Measurements from ENCODE around the gene CMIP.

Gene CMIP

GRCh38 chr16:81669473-81670350 lies 225.1 kb downstream of the CMIP start:
- Mint-ChIP-seq H3K9me3 (no peaks in the 10 kb centered on the region), H3K36me3 (peaks cover 18% of the 10 kb centered on the region), H3K4me3 (no peak overlapping the region), H3K4me1 (no peaks in the 10 kb centered on the region), H3K27ac (no peak overlapping the region), H3K27me3 (no peaks in the 10 kb centered on the region)
- CTCF ChIA-PET = no interaction called here
- DNase-seq = no peak

DNA sequence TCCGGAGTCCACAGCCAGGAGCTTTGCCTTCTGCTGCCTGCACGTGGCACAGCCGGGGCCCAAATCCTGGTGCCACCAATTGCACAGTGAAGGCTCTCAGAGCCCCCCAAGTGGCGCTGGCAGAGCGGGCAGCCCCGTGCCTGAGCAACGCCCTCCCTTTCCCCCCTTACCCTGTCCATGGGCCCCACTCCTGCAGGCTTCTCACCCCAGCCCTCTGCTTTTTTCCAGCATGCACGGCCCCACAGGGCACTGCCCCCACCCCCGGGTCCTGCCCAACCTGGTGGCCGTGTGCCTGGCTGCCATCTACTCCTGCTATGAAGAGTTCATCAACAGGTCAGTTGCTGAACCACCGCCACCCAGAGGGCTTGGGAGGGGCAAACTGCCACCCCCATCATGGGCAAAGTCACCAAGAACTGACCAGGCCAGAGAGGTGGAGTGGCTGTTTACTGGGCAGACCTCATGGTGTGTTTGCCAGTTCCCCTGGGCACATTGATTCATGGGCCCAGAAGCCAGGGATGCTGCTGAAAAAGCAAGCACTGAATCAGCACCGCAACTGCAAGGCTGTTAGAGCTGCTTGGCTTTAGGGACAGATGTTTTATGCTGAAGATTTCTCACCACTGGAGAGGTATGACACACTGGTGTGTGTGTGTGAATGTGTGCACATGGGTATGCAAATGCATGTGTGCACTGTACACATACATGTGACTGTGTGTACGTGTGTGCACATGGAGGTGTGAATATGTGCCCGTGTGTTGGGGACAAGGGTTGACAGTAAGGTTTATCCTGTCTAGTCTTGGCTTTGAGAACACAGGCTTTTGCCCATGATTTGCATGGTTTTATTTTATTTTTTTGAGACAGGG lies 227.4 kb downstream of the CMIP start:
- Mint-ChIP-seq H3K4me3 (no peak overlapping the region), H3K36me3 (peaks cover 13% of the 10 kb centered on the region), H3K4me1 (no peaks in the 10 kb centered on the region), H3K27ac (no peak overlapping the region), H3K9me3 (no peaks in the 10 kb centered on the region), H3K27me3 (no peaks in the 10 kb centered on the region)
- CTCF ChIA-PET = no interaction called here
- DNase-seq = no peak

GRCh38 chr16:81673432-81673831 lies 228.8 kb downstream of the CMIP start:
- H3K4me3 Mint-ChIP-seq = no peak overlapping the region
- no peak overlapping the region for H3K27ac Mint-ChIP-seq
- no peaks in the 10 kb centered on the region for H3K27me3 Mint-ChIP-seq
- CTCF ChIA-PET = no interaction called here
- H3K4me1 Mint-ChIP-seq = no peaks in the 10 kb centered on the region
- no peak for DNase-seq
- H3K9me3 Mint-ChIP-seq = no peaks in the 10 kb centered on the region
- peaks cover 13% of the 10 kb centered on the region for H3K36me3 Mint-ChIP-seq

GRCh38 chr16:81675662-81676061 lies 231.1 kb downstream of the CMIP start:
- H3K4me3 Mint-ChIP-seq = no peak overlapping the region
- no peaks in the 10 kb centered on the region for H3K4me1 Mint-ChIP-seq
- H3K9me3 Mint-ChIP-seq = no peaks in the 10 kb centered on the region
- CTCF ChIA-PET = no interaction called here
- peaks cover 16% of the 10 kb centered on the region for H3K36me3 Mint-ChIP-seq
- H3K27me3 Mint-ChIP-seq = no peaks in the 10 kb centered on the region
- H3K27ac Mint-ChIP-seq = no peak overlapping the region
- no peak for DNase-seq

DNA sequence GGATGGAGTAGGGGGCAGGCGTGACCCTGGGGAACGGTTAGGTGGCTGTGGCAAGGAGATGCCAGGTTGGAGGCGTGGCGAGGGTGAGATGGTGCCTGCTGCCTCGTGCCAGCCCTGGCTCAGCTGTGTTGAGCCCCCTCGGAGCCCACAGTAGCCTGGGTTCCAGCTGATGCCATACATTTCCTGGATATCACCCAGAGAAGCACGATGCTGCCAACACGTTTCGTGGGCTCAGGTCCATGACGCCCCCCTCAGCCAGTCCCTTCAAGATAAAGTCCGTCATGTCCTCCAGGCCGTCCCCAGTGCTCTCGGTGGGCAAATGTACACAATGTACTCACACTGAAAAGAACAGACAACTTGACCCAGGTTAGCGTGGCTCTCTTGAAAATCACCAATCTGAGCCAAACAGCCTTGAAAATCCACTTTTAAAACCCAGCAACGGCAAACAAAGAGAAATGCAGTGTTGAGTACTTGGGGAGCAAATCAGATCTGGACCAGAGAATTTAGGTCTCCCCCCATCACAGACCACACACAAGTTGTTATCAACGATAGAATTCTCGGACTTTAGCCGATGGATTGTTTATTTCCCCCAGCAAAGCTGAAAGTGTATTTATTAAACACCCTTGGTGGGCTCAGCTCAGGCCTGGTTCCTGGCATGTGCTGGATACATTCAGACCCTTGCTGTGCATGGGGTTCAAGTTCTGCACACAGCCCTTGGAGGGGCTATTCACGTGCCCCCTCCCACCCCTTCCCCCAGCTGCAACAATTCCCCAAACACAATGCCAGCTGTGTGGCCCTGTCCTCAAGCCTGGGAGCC lies 231.7 kb downstream of the CMIP start:
- CTCF ChIA-PET = no interaction called here
- Mint-ChIP-seq H3K36me3 (peaks cover 15% of the 10 kb centered on the region), H3K4me3 (no peak overlapping the region), H3K9me3 (no peaks in the 10 kb centered on the region), H3K27me3 (no peaks in the 10 kb centered on the region), H3K4me1 (no peaks in the 10 kb centered on the region), H3K27ac (no peak overlapping the region)
- no peak for DNase-seq

GRCh38 chr16:81676883-81677737 lies 232.5 kb downstream of the CMIP start:
- no peak for DNase-seq
- H3K27ac Mint-ChIP-seq = no peak overlapping the region
- CTCF ChIA-PET = no interaction called here

DNA sequence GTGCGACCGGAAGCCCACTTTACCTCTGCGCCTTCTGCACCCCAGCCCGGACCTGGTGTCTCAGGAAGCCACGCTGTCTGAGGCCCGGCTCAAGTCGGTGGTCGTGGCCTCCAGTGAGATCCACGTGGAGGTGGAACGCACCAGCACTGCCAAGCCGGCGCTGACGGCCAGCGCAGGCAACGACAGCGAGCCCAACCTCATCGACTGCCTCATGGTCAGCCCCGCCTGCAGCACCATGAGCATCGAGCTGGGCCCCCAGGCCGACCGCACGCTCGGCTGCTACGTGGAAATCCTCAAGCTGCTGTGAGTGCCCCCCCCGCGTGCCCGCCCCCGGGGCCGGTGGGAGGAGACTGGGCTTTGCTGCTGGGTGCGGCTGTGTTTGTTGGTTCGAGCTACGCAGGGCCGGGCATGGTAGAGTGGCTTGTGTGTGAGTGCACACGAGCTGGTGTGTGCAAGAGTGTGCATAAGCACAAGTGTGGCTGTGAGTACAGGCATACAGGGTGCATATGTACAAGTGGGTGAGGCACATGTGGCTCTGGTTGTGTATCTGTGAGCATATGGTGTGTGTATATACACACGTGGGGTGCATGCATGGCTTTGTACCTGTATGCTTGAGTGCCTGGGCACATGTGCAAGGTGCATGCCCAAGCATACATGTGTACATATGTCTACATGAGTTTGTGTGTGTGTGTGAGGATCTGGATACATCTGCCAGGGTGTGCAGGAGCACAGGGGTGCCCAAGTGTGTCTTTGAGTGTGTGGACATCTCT lies 233.9 kb downstream of the CMIP start:
- Mint-ChIP-seq H3K4me1 (no peaks in the 10 kb centered on the region), H3K4me3 (no peak overlapping the region), H3K36me3 (peaks cover 11% of the 10 kb centered on the region), H3K27me3 (no peaks in the 10 kb centered on the region), H3K27ac (no peak overlapping the region), H3K9me3 (no peaks in the 10 kb centered on the region)
- CTCF ChIA-PET = no interaction called here
- no peak for DNase-seq

More at GRCh38 chr16:81676883-81677737, 232.5 kb downstream of the CMIP start:
- H3K9me3 Mint-ChIP-seq = no peaks in the 10 kb centered on the region
- H3K36me3 Mint-ChIP-seq = peaks cover 14% of the 10 kb centered on the region
- no peaks in the 10 kb centered on the region for H3K4me1 Mint-ChIP-seq
- no peaks in the 10 kb centered on the region for H3K27me3 Mint-ChIP-seq
- no peak overlapping the region for H3K4me3 Mint-ChIP-seq

DNA sequence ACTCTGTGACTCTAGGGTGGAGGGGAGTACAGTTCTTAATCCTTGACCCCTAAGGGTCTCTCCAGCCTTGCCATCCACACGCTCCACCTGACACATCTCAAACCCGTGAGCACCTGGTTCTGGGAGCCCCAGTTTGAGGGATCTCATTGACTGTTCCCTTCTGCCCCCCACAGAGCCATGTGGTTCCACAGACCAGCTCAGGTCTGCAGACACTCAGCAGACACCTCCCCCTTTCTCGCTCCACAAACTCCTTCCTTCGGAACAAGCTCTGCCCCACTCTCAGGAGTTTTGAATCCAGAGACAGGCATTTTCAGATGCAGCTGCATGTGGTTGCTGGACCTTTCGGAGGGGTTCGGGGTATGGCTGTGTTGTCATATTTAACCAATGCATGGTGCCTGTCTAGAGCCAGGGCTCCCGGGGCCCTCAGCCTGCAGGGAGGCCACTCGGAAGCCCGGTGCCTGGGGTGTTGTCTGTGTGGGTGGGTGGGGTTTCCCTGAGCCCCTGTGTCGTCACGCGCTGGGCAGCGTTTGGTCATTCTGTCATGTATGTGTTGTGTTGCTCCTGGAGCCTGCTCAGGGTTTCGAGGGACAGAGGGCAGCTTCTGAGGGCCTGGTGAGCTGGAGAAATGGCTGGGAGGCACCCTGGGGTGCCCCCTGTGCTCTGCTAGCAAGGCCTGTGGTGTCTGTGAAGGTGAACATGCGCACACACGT lies 235.3 kb downstream of the CMIP start:
- CTCF ChIA-PET = interaction anchor here (1.4 kb wide), 1 partner anchor 17 kb away, joined by 7 read pairs; no protein-coding TSS in a partner anchor

GRCh38 chr16:81680444-81681275 lies 236.1 kb downstream of the CMIP start:
- CTCF ChIA-PET = interaction anchor here (1.4 kb wide), 1 partner anchor 17 kb away, joined by 7 read pairs; no protein-coding TSS in a partner anchor
- no peaks in the 10 kb centered on the region for H3K4me1 Mint-ChIP-seq
- no peaks in the 10 kb centered on the region for H3K27me3 Mint-ChIP-seq
- H3K27ac Mint-ChIP-seq = no peak overlapping the region
- peaks cover 11% of the 10 kb centered on the region for H3K36me3 Mint-ChIP-seq
- no peak overlapping the region for H3K4me3 Mint-ChIP-seq
- DNase-seq = no peak
- H3K9me3 Mint-ChIP-seq = no peaks in the 10 kb centered on the region

More for the DNA sequence above, 235.3 kb downstream of the CMIP start:
- Mint-ChIP-seq H3K36me3 (peaks cover 11% of the 10 kb centered on the region), H3K27ac (no peak overlapping the region), H3K9me3 (no peaks in the 10 kb centered on the region), H3K27me3 (no peaks in the 10 kb centered on the region), H3K4me3 (no peak overlapping the region), H3K4me1 (no peaks in the 10 kb centered on the region)
- DNase-seq = no peak

DNA sequence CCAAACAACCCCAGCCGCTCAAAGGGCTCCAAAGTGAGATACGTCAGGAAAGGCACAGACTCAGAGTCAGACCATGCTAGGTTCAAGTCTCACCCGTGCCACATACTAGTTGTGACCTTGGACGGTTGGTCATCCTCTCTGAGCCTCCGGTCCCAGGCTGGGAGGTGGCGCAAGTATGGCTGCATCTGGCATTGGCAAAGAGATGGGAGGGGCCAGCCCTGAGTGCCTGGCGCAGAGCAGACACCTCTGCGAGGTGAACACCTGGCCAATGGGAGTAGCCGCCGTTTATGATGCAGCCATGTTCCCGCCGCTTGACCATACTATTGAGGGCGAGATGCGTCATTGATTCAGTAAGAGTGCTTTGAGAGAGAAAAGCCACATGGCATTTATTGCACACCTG lies 236.7 kb downstream of the CMIP start:
- Mint-ChIP-seq H3K4me3 (no peak overlapping the region), H3K4me1 (no peaks in the 10 kb centered on the region), H3K9me3 (no peaks in the 10 kb centered on the region), H3K27ac (no peak overlapping the region), H3K27me3 (no peaks in the 10 kb centered on the region), H3K36me3 (peaks cover 11% of the 10 kb centered on the region)
- no peak for DNase-seq
- CTCF ChIA-PET = no interaction called here

GRCh38 chr16:81684242-81684837 lies 239.7 kb downstream of the CMIP start:
- no peak overlapping the region for H3K27ac Mint-ChIP-seq
- peaks cover 4% of the 10 kb centered on the region for H3K36me3 Mint-ChIP-seq
- CTCF ChIA-PET = interaction anchor here (1.0 kb wide), 1 partner anchor 53 kb away, joined by 3 read pairs; no protein-coding TSS in a partner anchor
- no peak overlapping the region for H3K4me3 Mint-ChIP-seq
- no peaks in the 10 kb centered on the region for H3K27me3 Mint-ChIP-seq
- no peak for DNase-seq
- H3K9me3 Mint-ChIP-seq = peaks cover 3% of the 10 kb centered on the region
- peaks cover 8% of the 10 kb centered on the region for H3K4me1 Mint-ChIP-seq
